ENCODE data around the gene RRM2.
A peak's percentile ranks its signal among the peaks of the same experiment; 100 is the strongest.

Gene RRM2

GRCh38 chr2:10119027-10119325 lies 3.6 kb upstream of the RRM2 start:
- no peak overlapping the region for H3K27ac ChIP-seq
- no peak for TF ChIP-seq ZFX (IDR thresholded peaks at IDR 0.05)
- no peak for TF ChIP-seq CTCF (conservative IDR thresholded peaks at IDR 0.05)

GRCh38 chr2:10119601-10120157 lies 2.9 kb upstream of the RRM2 start:
- TF ChIP-seq ZFX (IDR thresholded peaks at IDR 0.05) (no peak), CTCF (conservative IDR thresholded peaks at IDR 0.05) (no peak)
- H3K27ac ChIP-seq = peak overlapping the region; percentile 96

- TF ChIP-seq CTCF (conservative IDR thresholded peaks at IDR 0.05) = no peak
- no peak for TF ChIP-seq ZFX (IDR thresholded peaks at IDR 0.05)
- H3K27ac ChIP-seq = peak overlapping the region; percentile 96
Observed at GRCh38 chr2:10120158-10120876, 2.2 kb upstream of the RRM2 start.

- TF ChIP-seq ZFX (IDR thresholded peaks at IDR 0.05) (no peak; the same call in 1 of the 2 replicates), CTCF (conservative IDR thresholded peaks at IDR 0.05) (no peak)
- peak overlapping the region; percentile 96 for H3K27ac ChIP-seq
Observed at GRCh38 chr2:10120877-10121574, 1.5 kb upstream of the RRM2 start.

- TF ChIP-seq CTCF (conservative IDR thresholded peaks at IDR 0.05) (no peak), ZFX (IDR thresholded peaks at IDR 0.05) (no peak)
- H3K27ac ChIP-seq = peak overlapping the region; percentile 96
Observed at GRCh38 chr2:10123281-10123680, 742 bp downstream of the RRM2 start.

GRCh38 chr2:10124538-10125045 lies 2.1 kb downstream of the RRM2 start:
- TF ChIP-seq CTCF (conservative IDR thresholded peaks at IDR 0.05) = peak; percentile 81
- TF ChIP-seq ZFX (IDR thresholded peaks at IDR 0.05) = no peak
- H3K27ac ChIP-seq = peak overlapping the region; percentile 96; the same call in 1 of the 2 replicates

All from C4-2B (cell line).